ENCODE data around the gene USP48.

- TF ChIP-seq CTCF (IDR thresholded peaks at IDR 0.05), result no peak
- no peak for TF ChIP-seq POLR2A (IDR thresholded peaks at IDR 0.05)
These were observed 118.8 kb downstream of the USP48 start for GRCh38 chr1:21663951-21664805.
